Neutrophil (primary cell): ENCODE data around the gene ME3.

ENCODE experiments used
- H3K27ac ChIP-seq: fragments of 200-600 bp; sonication (generic); 2 replicates; pipeline ENCODE4 v1.5.1; 2016; ENCODE audit warnings: mild to moderate bottlenecking, moderate library complexity
- H3K27me3 ChIP-seq: fragments of 200-600 bp; sonication (generic); 2 replicates; pipeline ENCODE4 v1.6.0; 2016; ENCODE audit warnings: mild to moderate bottlenecking
- H3K36me3 ChIP-seq: fragments of 200-600 bp; sonication (generic); 2 replicates; pipeline ENCODE4 v1.5.1; 2017
- H3K4me1 ChIP-seq, 2 experiments: fragments of 200-600 bp in 1 of 2; sonication (generic) in 1 of 2; 1 replicate in 1 of 2; 2 replicates in 1 of 2; pipeline versions ENCODE4 v1.5.1 to v1.6.1; 2013 to 2016; ENCODE audit warnings: low read depth in 1 of 2, low read length in 1 of 2, mild to moderate bottlenecking in 1 of 2, moderate library complexity in 1 of 2; ENCODE audit not compliant: control insufficient read depth in 1 of 2, insufficient read depth in 1 of 2
- H3K4me3 ChIP-seq, 2 experiments: fragments of 200-600 bp in 1 of 2; sonication (generic) in 1 of 2; 1 replicate in 1 of 2; 2 replicates in 1 of 2; pipeline ENCODE4 v1.5.1; 2013 to 2016; ENCODE audit warnings: low read depth in 1 of 2, low read length in 1 of 2, mild to moderate bottlenecking in 1 of 2, moderate library complexity in 1 of 2
- H3K9me3 ChIP-seq: fragments of 200-600 bp; sonication (generic); 2 replicates; pipeline ENCODE4 v1.5.1; 2016
- CTCF ChIP-seq: fragments of 200-600 bp; sonication (generic); IDR thresholded peaks from 2 replicates; pipeline ENCODE4 v1.5.1; 2016; ENCODE audit warnings: antibody characterized with exemption

The ME3 gene

GRCh38 chr11:86502137-86502642 is 170.2 kb downstream of the ME3 start:
- no peaks in the 10 kb centered on the region for H3K4me1 ChIP-seq

GRCh38 chr11:86500500-86501140 is 171.8 kb downstream of the ME3 start:
- Histone ChIP-seq H3K36me3 (no peaks in the 10 kb centered on the region), H3K27me3 (no peaks in the 10 kb centered on the region), H3K9me3 (no peaks in the 10 kb centered on the region), H3K4me1 (no peaks in the 10 kb centered on the region), H3K4me3 (no peak overlapping the region), H3K27ac (no peak overlapping the region)
- no peak for TF ChIP-seq CTCF

More at GRCh38 chr11:86502137-86502642, 170.2 kb downstream of the ME3 start:
- H3K27ac ChIP-seq = no peak overlapping the region
- no peak for TF ChIP-seq CTCF
- H3K36me3 ChIP-seq = no peaks in the 10 kb centered on the region
- no peaks in the 10 kb centered on the region for H3K27me3 ChIP-seq
- H3K4me3 ChIP-seq = no peak overlapping the region
- H3K9me3 ChIP-seq = no peaks in the 10 kb centered on the region

- no peaks in the 10 kb centered on the region for H3K27me3 ChIP-seq
- TF ChIP-seq CTCF = no peak
- H3K36me3 ChIP-seq = no peaks in the 10 kb centered on the region
- no peak overlapping the region for H3K27ac ChIP-seq
- no peaks in the 10 kb centered on the region for H3K4me1 ChIP-seq
- H3K4me3 ChIP-seq = no peak overlapping the region
- H3K9me3 ChIP-seq = no peaks in the 10 kb centered on the region
These were observed 172.7 kb downstream of the ME3 start for GRCh38 chr11:86499723-86500129.

- Histone ChIP-seq H3K4me1 (no peaks in the 10 kb centered on the region), H3K4me3 (no peak overlapping the region), H3K36me3 (no peaks in the 10 kb centered on the region), H3K27ac (no peak overlapping the region), H3K9me3 (no peaks in the 10 kb centered on the region), H3K27me3 (no peaks in the 10 kb centered on the region)
- TF ChIP-seq CTCF = no peak
These were observed 174.6 kb downstream of the ME3 start for GRCh38 chr11:86497836-86498235.

GRCh38 chr11:86497310-86497709 is 175.1 kb downstream of the ME3 start:
- H3K9me3 ChIP-seq = no peaks in the 10 kb centered on the region
- no peaks in the 10 kb centered on the region for H3K27me3 ChIP-seq
- no peak overlapping the region for H3K4me3 ChIP-seq
- H3K36me3 ChIP-seq = no peaks in the 10 kb centered on the region
- TF ChIP-seq CTCF = no peak
- no peaks in the 10 kb centered on the region for H3K4me1 ChIP-seq
- H3K27ac ChIP-seq = no peak overlapping the region
